ENCODE measurements around the gene KPNB1.

The KPNB1 gene

GRCh38 chr17:47649153-47649971 lies at the start of gene KPNB1:
Gene KPNB1, plus strand, starts transcription at chr17:47649919. Its CDS starts 326 bp downstream, at chr17:47650245.
- Histone ChIP-seq H3F3A (ENCODE audit: insufficient read depth) (peaks cover 11% of the 10 kb centered on the region; the same call in 1 of the 2 replicates), H3K36me3 (ENCODE audit: low read length) (peaks cover 28% of the 10 kb centered on the region), H3K4me3 (ENCODE audit: insufficient read depth, low read length, poor library complexity, severe bottlenecking) (peak within 1 kb of the TSS; percentile 91), H3K9me3 (ENCODE audit: insufficient read depth, low read length) (no peaks in the 10 kb centered on the region), H2AFZ (ENCODE audit: low read depth, low read length, severe bottlenecking) (peak within 1 kb of the TSS; percentile 53), H4K20me1 (ENCODE audit: low read depth, low read length) (peaks cover 14% of the 10 kb centered on the region), H3K79me2 (ENCODE audit: insufficient read depth, low read length) (peaks cover 46% of the 10 kb centered on the region), H3K9ac (ENCODE audit: low read length) (peak within 1 kb of the TSS; percentile 85), H3K27me3 (ENCODE audit: low read length) (no peaks in the 10 kb centered on the region), H3K4me2 (ENCODE audit: low read depth, low read length, poor library complexity, severe bottlenecking) (peak within 1 kb of the TSS; percentile 98), H3K27ac (ENCODE audit: low read depth, low read length) (peak within 1 kb of the TSS; percentile 90), H3K9me2 (replicated peaks; ENCODE audit: insufficient read depth, low read length) (no peaks in the 10 kb centered on the region)
- no peak for TF ChIP-seq EZH2phosphoT487 (conservative IDR thresholded peaks at IDR 0.05; ENCODE audit: low read length)
- TF ChIP-seq, protein P1, sequence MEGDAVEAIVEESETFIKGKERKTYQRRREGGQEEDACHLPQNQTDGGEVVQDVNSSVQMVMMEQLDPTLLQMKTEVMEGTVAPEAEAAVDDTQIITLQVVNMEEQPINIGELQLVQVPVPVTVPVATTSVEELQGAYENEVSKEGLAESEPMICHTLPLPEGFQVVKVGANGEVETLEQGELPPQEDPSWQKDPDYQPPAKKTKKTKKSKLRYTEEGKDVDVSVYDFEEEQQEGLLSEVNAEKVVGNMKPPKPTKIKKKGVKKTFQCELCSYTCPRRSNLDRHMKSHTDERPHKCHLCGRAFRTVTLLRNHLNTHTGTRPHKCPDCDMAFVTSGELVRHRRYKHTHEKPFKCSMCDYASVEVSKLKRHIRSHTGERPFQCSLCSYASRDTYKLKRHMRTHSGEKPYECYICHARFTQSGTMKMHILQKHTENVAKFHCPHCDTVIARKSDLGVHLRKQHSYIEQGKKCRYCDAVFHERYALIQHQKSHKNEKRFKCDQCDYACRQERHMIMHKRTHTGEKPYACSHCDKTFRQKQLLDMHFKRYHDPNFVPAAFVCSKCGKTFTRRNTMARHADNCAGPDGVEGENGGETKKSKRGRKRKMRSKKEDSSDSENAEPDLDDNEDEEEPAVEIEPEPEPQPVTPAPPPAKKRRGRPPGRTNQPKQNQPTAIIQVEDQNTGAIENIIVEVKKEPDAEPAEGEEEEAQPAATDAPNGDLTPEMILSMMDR (IDR thresholded peaks at IDR 0.05; ENCODE audit: insufficient read depth, low read length, poor library complexity, severe bottlenecking), result no peak

DNA sequence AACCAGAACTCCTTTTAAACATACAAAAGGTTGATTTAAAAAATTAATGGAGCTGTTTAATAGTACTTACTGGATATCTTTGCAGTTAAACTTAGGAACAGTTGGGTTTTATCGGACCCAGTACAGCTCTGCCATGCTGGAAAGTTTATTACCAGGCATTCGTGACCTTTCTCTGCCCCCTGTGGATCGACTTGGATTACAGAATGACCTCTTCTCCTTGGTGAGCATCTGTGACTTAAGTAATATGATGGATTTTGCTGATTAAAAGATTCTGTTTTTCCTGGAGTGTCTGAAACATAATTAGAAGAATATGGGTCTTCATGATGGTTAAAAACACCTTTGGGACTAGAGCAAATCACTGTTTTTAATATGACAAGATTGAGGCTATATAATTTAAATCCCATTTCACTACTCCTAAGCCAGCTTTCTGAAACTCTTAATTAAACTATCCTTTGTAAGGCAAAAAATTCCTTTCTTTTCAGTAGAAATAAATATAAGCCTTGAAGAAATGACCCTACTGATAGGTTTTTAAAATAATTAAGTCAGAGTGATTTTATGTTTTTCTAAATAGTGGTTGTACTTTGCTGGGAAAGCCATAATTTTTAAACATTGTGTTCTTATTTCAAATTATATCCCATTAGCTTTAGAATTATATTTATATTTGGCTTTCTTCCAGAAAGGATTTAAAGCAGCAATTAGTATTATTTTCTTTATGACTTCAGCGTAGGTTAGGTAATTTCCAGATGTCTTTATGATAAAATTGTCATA lies 45.7 kb upstream of the KPNB1 start:
- Histone ChIP-seq H3K27me3 (ENCODE audit: low read length) (no peaks in the 10 kb centered on the region), H3K79me2 (ENCODE audit: insufficient read depth, low read length) (no peaks in the 10 kb centered on the region), H3K36me3 (ENCODE audit: low read length) (peaks cover 18% of the 10 kb centered on the region; the same call in 1 of the 2 replicates), H2AFZ (ENCODE audit: low read depth, low read length, severe bottlenecking) (no peak overlapping the region), H3K27ac (ENCODE audit: low read depth, low read length) (no peak overlapping the region), H3K9me3 (ENCODE audit: insufficient read depth, low read length) (no peaks in the 10 kb centered on the region), H3K9ac (ENCODE audit: low read length) (no peak overlapping the region), H3K4me2 (ENCODE audit: low read depth, low read length, poor library complexity, severe bottlenecking) (no peak overlapping the region), H3F3A (ENCODE audit: insufficient read depth) (no peaks in the 10 kb centered on the region), H3K4me3 (ENCODE audit: insufficient read depth, low read length, poor library complexity, severe bottlenecking) (no peak overlapping the region), H3K9me2 (replicated peaks; ENCODE audit: insufficient read depth, low read length) (no peaks in the 10 kb centered on the region), H4K20me1 (ENCODE audit: low read depth, low read length) (no peaks in the 10 kb centered on the region)
- TF ChIP-seq, protein P1 (IDR thresholded peaks at IDR 0.05; ENCODE audit: insufficient read depth, low read length, poor library complexity, severe bottlenecking), result no peak
- no peak for TF ChIP-seq EZH2phosphoT487 (conservative IDR thresholded peaks at IDR 0.05; ENCODE audit: low read length)

DNA sequence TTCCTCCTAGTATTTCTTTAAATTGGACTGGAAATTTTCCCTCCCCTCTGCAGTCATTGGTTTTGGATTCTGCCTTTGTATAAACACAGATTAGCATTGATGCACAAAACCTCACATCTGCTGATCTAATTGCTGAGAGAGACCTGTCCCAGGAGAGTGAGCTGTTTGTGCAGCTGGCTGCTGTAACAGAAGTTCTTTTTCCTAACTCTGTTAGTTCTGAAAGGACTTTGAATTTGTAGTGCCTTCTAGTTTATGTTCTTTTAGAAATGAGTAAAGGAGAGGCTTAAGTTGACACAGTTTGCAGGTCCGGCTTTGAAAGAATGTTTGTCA lies 45.2 kb upstream of the KPNB1 start:
- H3K27me3 ChIP-seq (ENCODE audit: low read length), result no peaks in the 10 kb centered on the region
- H3K4me2 ChIP-seq (ENCODE audit: low read depth, low read length, poor library complexity, severe bottlenecking), result no peak overlapping the region
- no peak overlapping the region for H3K9ac ChIP-seq (ENCODE audit: low read length)
- no peak overlapping the region for H2AFZ ChIP-seq (ENCODE audit: low read depth, low read length, severe bottlenecking)
- no peaks in the 10 kb centered on the region for H3K79me2 ChIP-seq (ENCODE audit: insufficient read depth, low read length)
- no peak overlapping the region for H3K27ac ChIP-seq (ENCODE audit: low read depth, low read length)
- no peaks in the 10 kb centered on the region for H4K20me1 ChIP-seq (ENCODE audit: low read depth, low read length)
- TF ChIP-seq, protein P1 (IDR thresholded peaks at IDR 0.05; ENCODE audit: insufficient read depth, low read length, poor library complexity, severe bottlenecking), result no peak
- no peak for TF ChIP-seq EZH2phosphoT487 (conservative IDR thresholded peaks at IDR 0.05; ENCODE audit: low read length)
- H3K36me3 ChIP-seq (ENCODE audit: low read length), result peaks cover 18% of the 10 kb centered on the region; the same call in 1 of the 2 replicates
- H3K4me3 ChIP-seq (ENCODE audit: insufficient read depth, low read length, poor library complexity, severe bottlenecking), result no peak overlapping the region
- no peaks in the 10 kb centered on the region for H3F3A ChIP-seq (ENCODE audit: insufficient read depth)
- H3K9me2 ChIP-seq (replicated peaks; ENCODE audit: insufficient read depth, low read length), result no peaks in the 10 kb centered on the region
- no peaks in the 10 kb centered on the region for H3K9me3 ChIP-seq (ENCODE audit: insufficient read depth, low read length)

All from SU-DHL-6 (cell line).